HepG2 (cell line): ENCODE results near the gene COL13A1. TPM values are rescaled to one million over a fixed set of nuclear protein-coding genes. Genes with fewer than 3 reads are reported as not detected.

Source experiments
- ATAC-seq: fragments of 200-7000 bp; cut with Tn5 transposase; 3 replicates; pipeline ENCODE4 v1.9.1; 2020; ENCODE audit warnings: mild to moderate bottlenecking, moderate library complexity
- BruUV-seq: library from RNA; stranded (reverse); fragments of 400-500 nt; replicated peaks from 2 replicates; lab custom pipeline; 2021; lab: Mats Ljungman, UMichigan
- CTCF ChIA-PET: fragments of 300-600 bp; formaldehyde crosslinking; extraction: SDS; loops from one replicate; lab custom pipeline; 2021; ENCODE audit warnings: low total read pairs, inconsistent platforms, low intra/inter-chr PET ratio; lab: Yijun Ruan, JAX
- POLR2A ChIA-PET: fragments of 350-600 bp; sonication (Branson Sonifier 250); formaldehyde crosslinking; loops from one replicate; lab custom pipeline; 2020; ENCODE audit warnings: antibody characterized with exemption, inconsistent platforms; lab: Yijun Ruan, JAX
- DNase-seq: peaks from one replicate; pipeline ENCODE4 v3.0.0-alpha.2; 2015; ENCODE audit warnings: low spot score
- FAIRE-seq: peaks from 3 replicates; lab custom pipeline; 2011; peaks lifted over from hg19 to GRCh38; lab: Jason Lieb, UNC
- H2AFZ ChIP-seq: one replicate; pipeline ENCODE4 v1.6.1; 2011; ENCODE audit warnings: low read length, inconsistent platforms
- H3K27ac ChIP-seq: fragments of 300-600 bp; 3 replicates; pipeline ENCODE4 v1.8.0; 2011; ENCODE audit warnings: mixed run types, mild to moderate bottlenecking, mixed read lengths, low read length, inconsistent platforms; ENCODE audit not compliant: insufficient read depth; ENCODE audit errors: extremely low read length
- H3K27me3 ChIP-seq, 2 experiments: fragments of 200-600 bp in 1 of 2; 2 replicates in 1 of 2; 3 replicates in 1 of 2; pipeline versions ENCODE4 v1.6.0 to v1.8.0; 2011; ENCODE audit warnings: low read length in 2 of 2, mild to moderate bottlenecking in 2 of 2, moderate library complexity in 2 of 2, inconsistent platforms in 1 of 2; ENCODE audit not compliant: insufficient read depth in 2 of 2, control insufficient read depth in 1 of 2
- H3K36me3 ChIP-seq, 2 experiments: fragments of 200-600 bp in 1 of 2; replicated peaks in 1 of 2; 2 replicates in 1 of 2; 3 replicates in 1 of 2; pipeline versions ENCODE4 v1.5.1 to v1.8.0; 2011; ENCODE audit warnings: low read length in 2 of 2, inconsistent platforms in 1 of 2; ENCODE audit not compliant: insufficient read depth in 2 of 2, control insufficient read depth in 1 of 2
- H3K4me1 ChIP-seq: 2 replicates; pipeline ENCODE4 v1.5.1; 2012; ENCODE audit warnings: low read length, inconsistent platforms; ENCODE audit not compliant: insufficient read depth
- H3K4me2 ChIP-seq: 2 replicates; pipeline ENCODE4 v1.6.0; 2011; ENCODE audit warnings: low read depth, low read length, inconsistent platforms
- H3K4me3 ChIP-seq, 3 experiments: fragments of 200-600 bp in 1 of 3; sonication (generic), shearing (Covaris generic) in 1 of 3; replicated peaks in 1 of 3; 2 replicates each; pipeline ENCODE4 v1.5.1; 2011 to 2016; ENCODE audit warnings: low read length in 3 of 3, inconsistent platforms in 2 of 3, low read depth in 2 of 3, mild to moderate bottlenecking in 2 of 3, control low read depth in 1 of 3, mixed read lengths in 1 of 3; ENCODE audit not compliant: insufficient read depth in 1 of 3
- H3K79me2 ChIP-seq: one replicate; pipeline ENCODE4 v1.6.1; 2011; ENCODE audit warnings: low read length, inconsistent platforms; ENCODE audit not compliant: insufficient read depth
- H3K9ac ChIP-seq: 2 replicates; pipeline ENCODE4 v1.6.0; 2011; ENCODE audit warnings: mild to moderate bottlenecking, low read depth, low read length, inconsistent platforms; ENCODE audit not compliant: insufficient read depth
- H3K9me3 ChIP-seq: 2 replicates; pipeline ENCODE4 v1.5.1; 2012; ENCODE audit warnings: mild to moderate bottlenecking, low read length
- H4K20me1 ChIP-seq: 2 replicates; pipeline ENCODE4 v1.6.0; 2011; ENCODE audit warnings: inconsistent platforms, mild to moderate bottlenecking, low read length, moderate library complexity; ENCODE audit not compliant: insufficient read depth
- ARID5B ChIP-seq: IDR thresholded peaks from 2 replicates; pipeline ENCODE4 v1.4.0; 2020; ENCODE audit warnings: mild to moderate bottlenecking, missing genetic modification reagents
- HMGA1 ChIP-seq: sonication (generic); formaldehyde crosslinking; conservative IDR thresholded peaks from 2 replicates; pipeline ENCODE4 v1.4.0; 2020; ENCODE audit warnings: missing genetic modification reagents
- NFIB ChIP-seq: sonication (generic); formaldehyde crosslinking; IDR thresholded peaks from 2 replicates; pipeline ENCODE4 v1.9.0; 2021; ENCODE audit warnings: missing genetic modification reagents, mild to moderate bottlenecking, borderline replicate concordance
- RNF2 ChIP-seq: fragments of 450-650 bp; conservative IDR thresholded peaks from 2 replicates; pipeline ENCODE4 v1.6.1; 2016; ENCODE audit warnings: low read depth
- SMAD9 ChIP-seq: sonication (generic); formaldehyde crosslinking; IDR thresholded peaks from 2 replicates; pipeline ENCODE4 v1.5.1; 2020; ENCODE audit warnings: mild to moderate bottlenecking, missing genetic modification reagents
- SP1 ChIP-seq, 2 experiments: fragments of 450-650 bp in 1 of 2; sonication (generic) in 1 of 2; formaldehyde crosslinking in 1 of 2; IDR thresholded peaks; 2 replicates each; pipeline versions ENCODE4 v1.4.0 to v1.6.1; 2016 to 2020; ENCODE audit warnings: missing genetic modification reagents in 1 of 2
- ZFP37 ChIP-seq: sonication (generic); formaldehyde crosslinking; IDR thresholded peaks from 2 replicates; pipeline ENCODE4 v1.4.0; 2020; ENCODE audit warnings: missing genetic modification reagents, borderline replicate concordance
- ZNF557 ChIP-seq: sonication (generic); formaldehyde crosslinking; IDR thresholded peaks from 2 replicates; pipeline ENCODE4 v1.4.0; 2020; ENCODE audit warnings: missing genetic modification reagents
- ZNF678 ChIP-seq: sonication (generic); formaldehyde crosslinking; IDR thresholded peaks from 2 replicates; pipeline ENCODE4 v1.4.0; 2020; ENCODE audit warnings: mild to moderate bottlenecking, missing genetic modification reagents
- WGBS: methylation state at CpG from one replicate; pipeline ENCODE4 v1.1.6; 2017; ENCODE audit warnings: low lambda C conversion rate; 5-methylcytosine and 5-hydroxymethylcytosine counted together
- in situ Hi-C: cut with HindIII; loops from 2 replicates; pipeline ENCODE4 v1.10.0; 2017; ENCODE audit warnings: low pct_unique_long_range_greater_than_20kb; ENCODE audit not compliant: extremely low pct_ligation_motif_present
- intact Hi-C: fragments of 100-400 bp; cut with micrococcal nuclease; formaldehyde crosslinking; loops from one replicate; pipeline ENCODE4 v1.10.0; 2022; ENCODE audit not compliant: unreplicated experiment
- polyA plus RNA-seq, 8 experiments: library from polyadenylated mRNA; depleted of rRNA in 3 of 8; stranded (reverse) in 7 of 8; unstranded in 1 of 8; fragments of >200 nt; fragmentation: Illumina TruSeq in 4 of 8; extraction: Trizol in 4 of 8; gene quantifications; 2 replicates each; pipeline versions ENCODE4 v1.2.1 to v1.2.3, GENCODE V29; 2011 to 2016; ENCODE audit warnings: low read depth in 4 of 8, missing spikeins in 1 of 8, mixed read lengths in 1 of 8; ENCODE audit not compliant: insufficient read depth in 1 of 8
- total RNA-seq, 5 experiments: library from RNA; depleted of rRNA; stranded (reverse); fragments of >200 nt; fragmentation: Illumina TruSeq; extraction: Trizol; gene quantifications; 2 replicates each; pipeline ENCODE4 v1.2.3, GENCODE V29; 2016; ENCODE audit warnings: low read depth in 1 of 5

COL13A1 gene
- total and polyA plus RNA-seq, 2 of the 13 experiments (the other 11 are each of a cell fraction or from before 2014, with no cell fraction given) = 0.07 TPM; not detected in 1

GRCh38 chr10:69874449-69874848, 72.7 kb downstream of the COL13A1 start:
- Histone ChIP-seq H3K27me3 (peaks cover 1 to 66% of the 10 kb centered on the region in 2 experiments; a peak in 4 of 5 replicates), H4K20me1 (no peaks in the 10 kb centered on the region), H3K36me3 (no peaks in the 10 kb centered on the region), H3K4me2 (no peak overlapping the region), H2AFZ (no peak overlapping the region), H3K4me3 (no peak overlapping the region), H3K4me1 (peaks cover 5% of the 10 kb centered on the region), H3K9ac (no peak overlapping the region), H3K27ac (no peak overlapping the region), H3K79me2 (no peaks in the 10 kb centered on the region), H3K9me3 (no peaks in the 10 kb centered on the region)
- no TSS peak for BruUV-seq
- ChIA-PET CTCF (no interaction called here), POLR2A (no interaction called here)
- intact Hi-C loops = no loop called here
- in situ Hi-C loops = no loop called here
- DNase-seq (no peak), ATAC-seq (no peak), FAIRE-seq (no peak)
- 2% methylated on average over 5 of the region's 6 CpGs for WGBS
- TF ChIP-seq ARID5B (CRISPR knock-in tag) = no peak
- no peak for TF ChIP-seq ZNF557 (CRISPR knock-in tag)
- TF ChIP-seq RNF2 = no peak
- TF ChIP-seq ZFP37 (CRISPR knock-in tag) = no peak
- TF ChIP-seq SMAD9 (CRISPR knock-in tag) = no peak
- TF ChIP-seq NFIB (CRISPR knock-in tag) = no peak
- TF ChIP-seq HMGA1 = no peak
- TF ChIP-seq SP1 (IDR thresholded peaks at IDR 0.05) = no peak
- TF ChIP-seq SP1 (CRISPR knock-in tag; IDR thresholded peaks at IDR 0.05) = no peak
- no peak for TF ChIP-seq ZNF678
